NCI-H2107 (cell line): ENCODE data around the gene NFIA.
A peak's percentile ranks its signal among the peaks of the same experiment; 100 is the strongest.
"Not testable (repeated sequence)": the region's sequence is repeated elsewhere in the genome, so short reads cannot be mapped to it uniquely, and the experiment has no call there.

Source experiments
- DNase-seq: peaks from one replicate; lab custom pipeline; 2025; lab: John Stamatoyannopoulos, UW

The NFIA gene

GRCh38 chr1:61058483-61059245, 23.7 kb upstream of the NFIA start:
- DNase-seq = no peak

DNA sequence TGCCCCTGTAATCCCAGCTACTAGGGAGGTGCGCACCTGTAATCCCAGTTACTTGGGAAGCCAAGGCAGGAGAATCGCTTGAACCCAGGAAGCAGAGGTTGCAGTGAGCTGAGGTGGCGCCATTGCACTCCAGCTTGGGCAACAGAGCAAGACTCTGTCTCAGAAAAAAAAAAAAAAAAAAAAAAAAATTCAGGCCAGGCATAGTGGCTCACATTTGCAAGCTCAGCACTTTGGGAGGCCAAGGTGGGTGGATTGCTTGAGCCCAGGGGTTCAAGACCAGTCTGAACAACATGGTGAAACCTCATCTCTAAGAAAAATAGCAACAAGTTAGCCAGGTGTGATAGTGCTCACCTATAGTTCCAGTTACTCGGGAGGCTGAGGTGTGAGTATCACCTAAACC, 20.8 kb upstream of the NFIA start:
- DNase-seq = not testable (repeated sequence)

GRCh38 chr1:61064673-61065072, 17.7 kb upstream of the NFIA start:
- no peak for DNase-seq

DNA sequence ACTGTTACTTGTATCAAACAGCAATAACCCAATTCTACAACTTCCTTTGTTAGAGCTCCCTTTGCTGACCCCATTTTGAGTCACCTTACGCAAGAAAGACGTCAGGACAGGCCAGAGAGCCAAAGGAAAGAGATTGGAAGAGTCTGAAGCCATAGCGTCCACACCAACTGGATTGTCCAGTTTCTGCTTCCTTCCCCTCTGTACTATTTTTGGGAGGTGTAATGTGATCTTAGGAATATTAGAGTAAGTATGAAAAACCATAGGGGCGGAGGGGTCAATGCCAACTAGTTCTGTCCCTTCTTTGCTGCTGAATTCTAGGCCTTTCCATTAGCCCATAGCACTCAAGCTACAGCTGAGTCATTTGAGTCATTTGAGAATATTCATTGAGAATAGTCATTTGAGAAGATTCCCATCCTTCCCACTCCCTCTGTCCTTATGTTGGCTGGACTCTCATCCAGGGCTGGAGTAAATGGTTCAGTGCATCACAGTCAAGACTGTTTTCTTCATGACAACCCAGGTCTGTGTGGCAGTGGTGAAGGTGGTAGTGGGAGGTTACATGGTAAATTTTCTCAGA, 14.8 kb upstream of the NFIA start:
- DNase-seq = no peak

DNA sequence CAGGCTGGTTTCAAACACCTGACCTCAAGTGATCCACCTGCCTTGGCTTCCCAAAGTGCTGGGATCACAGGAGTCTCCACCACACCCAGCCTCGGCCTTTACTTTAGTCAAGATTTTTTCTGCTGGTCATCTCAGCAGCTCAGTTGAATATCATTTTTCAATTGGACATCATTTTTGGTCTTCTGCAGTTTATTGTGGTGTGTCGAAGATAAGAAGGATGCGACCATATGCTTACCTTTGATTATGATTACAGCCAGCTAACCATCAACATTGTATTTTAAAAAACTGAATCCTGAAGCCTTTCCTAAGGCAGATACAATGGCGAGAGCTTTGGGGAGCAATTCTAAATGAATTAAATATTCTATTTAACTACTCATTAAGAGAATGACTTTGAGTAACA, 12.3 kb upstream of the NFIA start:
- DNase-seq = no peak

DNA sequence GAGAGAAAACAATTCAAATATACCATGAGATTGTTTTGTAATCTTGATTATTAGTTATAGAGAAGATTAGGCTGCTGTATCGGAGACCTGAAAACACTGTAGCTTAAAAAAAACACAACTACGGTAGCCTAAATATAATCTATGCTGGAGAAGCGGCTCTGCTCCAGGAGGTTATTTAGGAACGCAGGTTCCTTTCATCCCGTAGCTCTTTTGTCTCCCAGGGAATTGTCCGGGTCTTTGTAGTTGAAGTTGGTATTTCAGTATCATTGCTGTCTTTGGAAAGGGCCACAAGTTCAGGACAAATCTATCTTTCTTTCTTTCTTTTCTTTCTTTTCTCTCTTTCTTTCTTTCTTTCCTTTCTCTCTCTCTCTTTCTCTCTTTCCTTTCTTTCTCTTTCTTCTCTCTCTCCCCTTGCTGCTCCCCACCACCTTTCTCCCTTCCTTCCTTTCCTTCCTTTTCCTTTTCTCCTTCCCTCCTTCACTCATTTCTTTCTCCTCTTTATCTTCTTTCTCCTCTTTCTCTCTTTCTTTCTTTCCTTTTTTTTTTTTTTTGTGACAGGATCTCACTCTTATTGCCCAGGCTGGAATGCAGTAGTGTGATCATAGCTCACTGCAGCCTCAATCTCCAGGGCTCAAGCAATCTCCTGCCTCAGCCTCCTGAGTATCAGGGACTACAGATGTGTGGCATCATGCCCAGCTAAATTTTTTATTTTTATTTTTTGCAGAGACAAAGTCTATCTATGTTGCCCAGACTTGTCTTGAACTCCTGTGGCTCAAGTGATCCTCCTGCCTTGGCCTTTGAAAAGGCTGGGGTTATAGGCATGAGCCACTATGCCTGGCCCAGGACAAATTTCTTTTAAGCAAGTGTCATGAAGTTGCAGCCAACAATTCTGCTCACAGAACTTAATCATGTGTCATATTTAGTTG, 10.9 kb upstream of the NFIA start:
- no peak for DNase-seq

GRCh38 chr1:61073871-61074270, 8.5 kb upstream of the NFIA start:
- no peak for DNase-seq

DNA sequence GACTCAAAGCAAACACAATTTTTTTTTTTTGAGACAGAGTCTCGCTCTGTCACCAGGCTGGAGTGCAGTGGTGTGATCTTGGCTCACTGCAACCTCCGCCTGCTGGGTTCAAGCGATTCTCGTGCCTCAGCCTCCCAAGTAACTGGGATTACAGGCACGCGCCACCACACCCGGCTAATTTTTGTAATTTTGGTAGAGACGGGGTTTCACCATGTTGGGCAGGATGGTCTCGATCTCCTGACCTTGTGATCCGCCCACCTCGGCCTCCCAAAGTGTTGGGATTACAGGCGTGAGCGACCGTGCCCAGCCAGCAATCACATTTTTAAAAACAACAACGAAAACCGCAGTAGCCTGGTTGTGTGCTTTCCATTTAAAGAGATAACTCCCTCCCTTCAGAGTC, 6.5 kb upstream of the NFIA start:
- DNase-seq = not testable (repeated sequence)

- DNase-seq = peak; percentile 74
These were observed 5.4 kb upstream of the NFIA start for GRCh38 chr1:61076728-61077675.

DNA sequence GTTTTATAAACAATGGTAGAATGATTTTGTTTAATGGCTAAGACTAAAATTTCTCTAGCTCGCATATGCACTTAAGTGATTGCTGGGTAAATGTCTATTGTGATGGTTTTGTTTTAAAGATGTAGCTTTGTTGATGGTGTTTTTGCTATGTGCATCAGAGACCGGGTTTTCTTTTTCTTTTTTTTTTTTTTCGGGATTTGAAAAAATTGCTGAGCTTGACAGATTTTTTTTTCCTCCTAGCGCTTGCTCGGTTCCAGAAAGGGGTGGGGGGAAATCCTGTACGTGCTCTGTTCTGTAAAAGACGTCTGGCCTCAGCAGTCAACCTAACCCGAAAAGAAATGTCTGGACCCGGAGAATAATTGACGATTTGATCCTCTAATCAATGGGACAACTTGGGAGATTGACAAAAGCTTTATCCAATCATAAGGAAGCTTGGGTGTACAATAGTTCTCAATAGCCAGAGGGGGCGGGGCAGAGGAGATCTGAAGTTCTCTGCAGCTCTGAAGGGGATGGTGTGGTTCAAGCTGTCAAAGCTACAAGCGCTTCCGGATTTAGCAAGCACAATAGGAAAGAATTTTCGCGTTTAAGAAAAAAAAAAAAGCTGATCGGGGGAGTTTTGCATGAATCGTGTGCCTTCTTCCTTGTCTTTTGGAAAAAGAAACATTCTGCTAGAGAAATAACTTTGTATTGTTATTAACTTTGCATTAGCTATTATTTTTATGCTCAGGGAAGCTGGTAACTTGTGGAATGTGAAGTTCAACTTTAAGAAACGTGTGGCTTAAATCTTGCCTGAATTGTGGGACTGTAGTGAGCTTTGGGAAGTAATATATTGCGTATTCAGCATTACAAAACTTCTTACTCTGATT, 4.5 kb upstream of the NFIA start:
- DNase-seq = peak; percentile 82

DNA sequence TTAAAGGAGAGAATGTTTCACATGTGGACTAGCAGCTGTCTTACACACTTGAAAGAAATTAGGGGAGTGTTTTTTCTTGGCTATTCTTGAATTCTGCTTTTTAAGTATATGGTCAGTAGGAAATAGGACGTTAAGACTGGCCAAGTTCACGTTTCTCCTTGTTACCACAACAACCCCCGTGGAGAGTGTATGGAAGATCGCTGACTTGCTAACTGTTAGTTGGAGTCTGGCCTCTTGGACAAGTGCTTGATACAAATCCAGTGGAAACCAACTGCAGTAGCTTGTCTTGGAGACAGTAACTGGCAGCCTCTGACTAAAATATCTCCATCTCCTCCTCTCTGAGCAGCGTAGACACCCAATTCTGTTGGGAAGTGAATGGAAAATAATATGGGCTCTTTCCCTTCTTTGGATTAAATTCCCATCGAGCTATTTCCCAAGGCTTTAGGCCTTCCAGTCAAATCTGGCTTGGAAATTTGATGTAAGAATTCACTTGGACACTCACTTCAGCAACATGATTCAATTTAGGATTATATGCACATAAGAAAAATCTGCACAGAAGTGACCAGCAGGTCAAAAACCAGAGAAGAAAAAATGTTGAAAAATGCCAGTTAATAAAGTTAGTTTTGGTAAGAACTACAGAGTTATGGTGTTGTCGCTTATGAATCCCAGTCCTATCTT, 3.6 kb upstream of the NFIA start:
- DNase-seq = no peak

- DNase-seq = no peak
These were observed 3.0 kb upstream of the NFIA start for GRCh38 chr1:61079296-61079897.

GRCh38 chr1:61079898-61080336, 2.4 kb upstream of the NFIA start:
- no peak for DNase-seq

GRCh38 chr1:61080413-61081143, 1.8 kb upstream of the NFIA start:
- no peak for DNase-seq

- DNase-seq = no peak
These were observed 1.1 kb upstream of the NFIA start for GRCh38 chr1:61081144-61081685.

DNA sequence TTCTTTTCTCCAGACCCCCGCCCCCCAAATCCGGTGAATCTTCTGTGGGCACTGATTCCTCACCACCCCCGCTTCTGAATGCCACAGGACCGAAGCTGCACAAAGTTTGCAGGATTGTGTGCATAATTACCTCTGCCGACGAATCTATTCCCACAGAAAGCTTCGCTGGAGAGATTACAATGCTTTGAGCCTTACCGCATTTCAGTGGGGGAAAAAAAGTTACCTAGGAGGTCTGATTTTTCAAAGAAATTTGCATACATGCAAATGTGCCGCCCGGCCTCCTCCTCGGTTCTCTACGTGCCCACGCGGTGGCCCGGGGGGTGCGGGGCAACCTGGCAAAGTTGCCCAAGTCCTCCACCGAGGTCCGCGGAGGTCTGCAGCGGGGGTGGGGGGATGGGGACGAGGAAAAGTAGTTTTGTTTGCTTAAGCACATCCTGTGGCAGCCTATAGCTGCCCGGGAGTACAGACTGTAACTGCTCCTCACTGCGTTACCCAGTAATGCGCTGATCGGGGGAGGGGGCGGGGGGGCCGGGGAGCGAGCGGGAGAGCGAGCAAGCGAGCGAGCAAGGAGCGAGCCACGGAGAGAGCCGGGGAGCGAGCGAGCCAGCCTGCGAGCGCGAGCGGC, 563 bp upstream of the NFIA start:
- DNase-seq = no peak

DNA sequence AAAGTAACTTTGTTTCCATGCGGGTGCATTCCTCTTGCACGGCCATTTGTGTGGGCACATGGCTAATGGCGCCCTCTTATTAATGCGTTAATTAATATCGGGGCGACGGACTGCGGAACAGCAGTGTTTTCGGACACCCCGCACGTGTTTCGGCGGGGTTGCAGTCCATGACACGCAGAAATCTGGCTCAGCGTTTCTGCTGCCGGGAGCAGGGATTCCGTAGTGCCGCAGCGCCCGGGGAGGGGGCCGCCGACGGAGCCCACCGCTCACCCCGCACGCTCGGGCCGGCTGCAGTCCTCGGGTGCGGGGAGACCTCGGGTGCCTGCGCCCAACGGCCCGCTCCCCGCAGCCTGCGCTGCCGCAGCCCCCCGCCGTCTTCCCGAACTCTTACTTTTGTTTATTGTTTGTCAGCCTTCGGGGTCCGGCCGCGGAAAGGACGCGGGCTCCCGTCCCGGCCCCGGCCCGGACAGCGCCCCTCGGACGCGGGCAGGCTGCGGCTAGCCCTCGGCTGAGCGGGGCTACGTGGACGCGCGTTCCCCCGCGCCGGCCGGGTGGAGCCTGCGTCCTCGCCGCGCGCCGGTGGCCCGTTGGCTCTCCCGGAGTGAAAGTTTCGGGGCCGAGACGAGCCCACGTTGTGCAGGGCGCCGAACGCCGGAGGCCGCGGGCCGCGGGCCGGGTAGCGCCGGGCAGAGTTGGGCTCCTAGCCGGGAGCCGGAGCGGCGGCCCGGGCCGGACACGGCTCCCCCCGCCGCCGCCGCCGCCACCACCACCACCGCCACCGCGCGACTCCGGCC, 849 bp downstream of the NFIA start:
- no peak for DNase-seq
